ENCODE data around the gene RPL13A.

DNA sequence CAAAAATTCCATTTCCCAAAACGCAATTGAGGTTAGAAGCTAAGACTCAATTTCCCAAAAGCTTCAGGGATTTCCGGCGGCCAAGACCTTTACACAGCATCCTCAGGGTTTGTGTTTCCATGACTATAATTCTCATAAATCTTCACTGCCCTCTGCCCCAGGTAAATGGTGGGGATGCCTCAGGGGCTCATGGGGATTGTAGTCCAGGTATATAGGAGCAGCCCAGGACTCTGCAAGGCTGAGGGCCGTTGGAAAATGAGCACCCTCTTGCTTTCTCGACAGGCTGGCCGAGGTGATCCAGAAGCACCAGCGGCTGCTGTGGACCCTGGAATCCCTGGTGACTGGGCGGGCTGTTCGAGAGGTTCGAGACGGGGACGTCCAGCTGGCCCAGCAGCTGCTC is 28.0 kb upstream of the RPL13A start:
- TF ChIP-seq, protein P1, sequence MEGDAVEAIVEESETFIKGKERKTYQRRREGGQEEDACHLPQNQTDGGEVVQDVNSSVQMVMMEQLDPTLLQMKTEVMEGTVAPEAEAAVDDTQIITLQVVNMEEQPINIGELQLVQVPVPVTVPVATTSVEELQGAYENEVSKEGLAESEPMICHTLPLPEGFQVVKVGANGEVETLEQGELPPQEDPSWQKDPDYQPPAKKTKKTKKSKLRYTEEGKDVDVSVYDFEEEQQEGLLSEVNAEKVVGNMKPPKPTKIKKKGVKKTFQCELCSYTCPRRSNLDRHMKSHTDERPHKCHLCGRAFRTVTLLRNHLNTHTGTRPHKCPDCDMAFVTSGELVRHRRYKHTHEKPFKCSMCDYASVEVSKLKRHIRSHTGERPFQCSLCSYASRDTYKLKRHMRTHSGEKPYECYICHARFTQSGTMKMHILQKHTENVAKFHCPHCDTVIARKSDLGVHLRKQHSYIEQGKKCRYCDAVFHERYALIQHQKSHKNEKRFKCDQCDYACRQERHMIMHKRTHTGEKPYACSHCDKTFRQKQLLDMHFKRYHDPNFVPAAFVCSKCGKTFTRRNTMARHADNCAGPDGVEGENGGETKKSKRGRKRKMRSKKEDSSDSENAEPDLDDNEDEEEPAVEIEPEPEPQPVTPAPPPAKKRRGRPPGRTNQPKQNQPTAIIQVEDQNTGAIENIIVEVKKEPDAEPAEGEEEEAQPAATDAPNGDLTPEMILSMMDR (IDR thresholded peaks at IDR 0.05), result no peak
- no peak for TF ChIP-seq POLR2A (IDR thresholded peaks at IDR 0.05)
- TF ChIP-seq EP300 (IDR thresholded peaks at IDR 0.05), result no peak

Data from ovary (tissue), 3 donors.